Measurements from ENCODE around the gene OSBPL9.

The OSBPL9 gene

GRCh38 chr1:51726544-51727225, 109.8 kb downstream of the OSBPL9 start:
- TF ChIP-seq CTCF (IDR thresholded peaks at IDR 0.05) = no peak
- H3K27ac Mint-ChIP-seq = no peak overlapping the region
- H3K36me3 Mint-ChIP-seq (ENCODE audit: low read depth) = no peaks in the 10 kb centered on the region
- no peak overlapping the region for H3K4me3 Mint-ChIP-seq
- H3K9me3 Mint-ChIP-seq = no peaks in the 10 kb centered on the region
- peaks cover 12% of the 10 kb centered on the region for H3K27me3 Mint-ChIP-seq (ENCODE audit: low read depth, poor library complexity)
- no peak for DNase-seq
- peaks cover 27% of the 10 kb centered on the region for H3K4me1 Mint-ChIP-seq

GRCh38 chr1:51727366-51727765, 110.5 kb downstream of the OSBPL9 start:
- no peak overlapping the region for H3K27ac Mint-ChIP-seq
- H3K4me1 Mint-ChIP-seq = peaks cover 34% of the 10 kb centered on the region
- peaks cover 12% of the 10 kb centered on the region for H3K27me3 Mint-ChIP-seq (ENCODE audit: low read depth, poor library complexity)
- H3K4me3 Mint-ChIP-seq = no peak overlapping the region
- TF ChIP-seq CTCF (IDR thresholded peaks at IDR 0.05) = no peak
- no peaks in the 10 kb centered on the region for H3K36me3 Mint-ChIP-seq (ENCODE audit: low read depth)
- H3K9me3 Mint-ChIP-seq = no peaks in the 10 kb centered on the region
- no peak for DNase-seq

GRCh38 chr1:51728611-51729155, 111.8 kb downstream of the OSBPL9 start:
- Mint-ChIP-seq H3K27me3 (ENCODE audit: low read depth, poor library complexity) (peaks cover 12% of the 10 kb centered on the region), H3K4me1 (peaks cover 47% of the 10 kb centered on the region), H3K27ac (no peak overlapping the region), H3K9me3 (no peaks in the 10 kb centered on the region), H3K36me3 (ENCODE audit: low read depth) (no peaks in the 10 kb centered on the region), H3K4me3 (peak overlapping the region; percentile 89)
- DNase-seq = no peak
- TF ChIP-seq CTCF (IDR thresholded peaks at IDR 0.05) = no peak

GRCh38 chr1:51729156-51729823, 112.4 kb downstream of the OSBPL9 start:
- Mint-ChIP-seq H3K27ac (no peak overlapping the region), H3K4me3 (peak overlapping the region; percentile 89), H3K4me1 (peaks cover 53% of the 10 kb centered on the region), H3K27me3 (ENCODE audit: low read depth, poor library complexity) (peaks cover 12% of the 10 kb centered on the region), H3K9me3 (no peaks in the 10 kb centered on the region), H3K36me3 (ENCODE audit: low read depth) (no peaks in the 10 kb centered on the region)
- no peak for TF ChIP-seq CTCF (IDR thresholded peaks at IDR 0.05)
- peak; percentile 90 for DNase-seq

- DNase-seq = no peak
- Mint-ChIP-seq H3K9me3 (no peaks in the 10 kb centered on the region), H3K36me3 (ENCODE audit: low read depth) (no peaks in the 10 kb centered on the region), H3K4me3 (peak overlapping the region; percentile 89), H3K27ac (no peak overlapping the region), H3K27me3 (ENCODE audit: low read depth, poor library complexity) (peaks cover 12% of the 10 kb centered on the region), H3K4me1 (peaks cover 57% of the 10 kb centered on the region)
- no peak for TF ChIP-seq CTCF (IDR thresholded peaks at IDR 0.05)
These were observed 113.0 kb downstream of the OSBPL9 start for GRCh38 chr1:51729824-51730301.
